ENCODE data around the gene MSI1.
"Not testable (repeated sequence)": the region's sequence is repeated elsewhere in the genome, so short reads cannot be mapped to it uniquely, and the experiment has no call there.

Gene MSI1

GRCh38 chr12:120343039-120343537 lies 25.9 kb downstream of the MSI1 start:
- 79 to 82% methylated on average over 10 of the region's 10 CpGs for WGBS, 2 experiments

GRCh38 chr12:120342175-120343038 lies 26.6 kb downstream of the MSI1 start:
- no peaks in the 10 kb centered on the region for H3K27me3 ChIP-seq (ENCODE audit: control insufficient read depth, insufficient read depth, low read length, poor library complexity, severe bottlenecking)
- H3K27ac ChIP-seq (ENCODE audit: insufficient read depth, low read depth, low read length, poor library complexity, severe bottlenecking): no peak overlapping the region
- peaks cover 22% of the 10 kb centered on the region for H3K36me3 ChIP-seq (ENCODE audit: control insufficient read depth, insufficient read depth, low read length)
- 64 to 74% methylated on average over 29 of the region's 30 CpGs for WGBS, 2 experiments
- H3K9me3 ChIP-seq (ENCODE audit: control insufficient read depth, low read length): peaks cover 2% of the 10 kb centered on the region
- H3K4me1 ChIP-seq (ENCODE audit: control insufficient read depth, insufficient read depth, low read length): no peaks in the 10 kb centered on the region
- no peak overlapping the region for H3K4me3 ChIP-seq (ENCODE audit: insufficient read depth, low read depth, low read length)

More at GRCh38 chr12:120343039-120343537, 25.9 kb downstream of the MSI1 start:
- H3K4me1 ChIP-seq (ENCODE audit: control insufficient read depth, insufficient read depth, low read length): no peaks in the 10 kb centered on the region
- H3K9me3 ChIP-seq (ENCODE audit: control insufficient read depth, low read length): no peaks in the 10 kb centered on the region
- no peak overlapping the region for H3K27ac ChIP-seq (ENCODE audit: insufficient read depth, low read depth, low read length, poor library complexity, severe bottlenecking)
- H3K4me3 ChIP-seq (ENCODE audit: insufficient read depth, low read depth, low read length): no peak overlapping the region
- peaks cover 29% of the 10 kb centered on the region for H3K36me3 ChIP-seq (ENCODE audit: control insufficient read depth, insufficient read depth, low read length)
- H3K27me3 ChIP-seq (ENCODE audit: control insufficient read depth, insufficient read depth, low read length, poor library complexity, severe bottlenecking): no peaks in the 10 kb centered on the region

- Histone ChIP-seq H3K4me1 (ENCODE audit: control insufficient read depth, insufficient read depth, low read length) (no peaks in the 10 kb centered on the region), H3K9me3 (ENCODE audit: control insufficient read depth, low read length) (peaks cover 2% of the 10 kb centered on the region), H3K27me3 (ENCODE audit: control insufficient read depth, insufficient read depth, low read length, poor library complexity, severe bottlenecking) (no peaks in the 10 kb centered on the region), H3K36me3 (ENCODE audit: control insufficient read depth, insufficient read depth, low read length) (peaks cover 3% of the 10 kb centered on the region), H3K4me3 (ENCODE audit: insufficient read depth, low read depth, low read length) (no peak overlapping the region), H3K27ac (ENCODE audit: insufficient read depth, low read depth, low read length, poor library complexity, severe bottlenecking) (no peak overlapping the region)
- 94 to 98% methylated on average over 4 of the region's 4 CpGs for WGBS, 2 experiments
These were observed 29.7 kb downstream of the MSI1 start for GRCh38 chr12:120339256-120339655.

- peaks cover 2% of the 10 kb centered on the region for H3K9me3 ChIP-seq (ENCODE audit: control insufficient read depth, low read length)
- 85 to 90% methylated on average over 2 of the region's 2 CpGs for WGBS, 2 experiments
- H3K27me3 ChIP-seq (ENCODE audit: control insufficient read depth, insufficient read depth, low read length, poor library complexity, severe bottlenecking): no peaks in the 10 kb centered on the region
- no peak overlapping the region for H3K27ac ChIP-seq (ENCODE audit: insufficient read depth, low read depth, low read length, poor library complexity, severe bottlenecking)
- H3K4me3 ChIP-seq (ENCODE audit: insufficient read depth, low read depth, low read length): no peak overlapping the region
- no peaks in the 10 kb centered on the region for H3K36me3 ChIP-seq (ENCODE audit: control insufficient read depth, insufficient read depth, low read length)
- no peaks in the 10 kb centered on the region for H3K4me1 ChIP-seq (ENCODE audit: control insufficient read depth, insufficient read depth, low read length)
These were observed 31.2 kb downstream of the MSI1 start for GRCh38 chr12:120337730-120338129.

GRCh38 chr12:120336392-120336791 lies 32.6 kb downstream of the MSI1 start:
- not testable (repeated sequence) for H3K27ac ChIP-seq (ENCODE audit: insufficient read depth, low read depth, low read length, poor library complexity, severe bottlenecking); H3K36me3 ChIP-seq (ENCODE audit: control insufficient read depth, insufficient read depth, low read length); H3K4me3 ChIP-seq (ENCODE audit: insufficient read depth, low read depth, low read length); H3K27me3 ChIP-seq (ENCODE audit: control insufficient read depth, insufficient read depth, low read length, poor library complexity, severe bottlenecking); H3K4me1 ChIP-seq (ENCODE audit: control insufficient read depth, insufficient read depth, low read length); H3K9me3 ChIP-seq (ENCODE audit: control insufficient read depth, low read length)
- WGBS, 2 experiments: 80 to 88% methylated on average over 2 of the region's 2 CpGs

GRCh38 chr12:120335447-120335846 lies 33.5 kb downstream of the MSI1 start:
- not testable (repeated sequence) for H3K4me1 ChIP-seq (ENCODE audit: control insufficient read depth, insufficient read depth, low read length); H3K9me3 ChIP-seq (ENCODE audit: control insufficient read depth, low read length); H3K27ac ChIP-seq (ENCODE audit: insufficient read depth, low read depth, low read length, poor library complexity, severe bottlenecking); H3K36me3 ChIP-seq (ENCODE audit: control insufficient read depth, insufficient read depth, low read length); H3K27me3 ChIP-seq (ENCODE audit: control insufficient read depth, insufficient read depth, low read length, poor library complexity, severe bottlenecking); H3K4me3 ChIP-seq (ENCODE audit: insufficient read depth, low read depth, low read length)
- WGBS, 2 experiments: 17 to 35% methylated on average over 9 to 11 of the region's 12 CpGs

- 78 to 84% methylated on average over 6 to 7 of the region's 7 CpGs for WGBS, 2 experiments
- Histone ChIP-seq H3K27me3 (ENCODE audit: control insufficient read depth, insufficient read depth, low read length, poor library complexity, severe bottlenecking) (no peaks in the 10 kb centered on the region), H3K36me3 (ENCODE audit: control insufficient read depth, insufficient read depth, low read length) (no peaks in the 10 kb centered on the region), H3K9me3 (ENCODE audit: control insufficient read depth, low read length) (no peaks in the 10 kb centered on the region), H3K4me3 (ENCODE audit: insufficient read depth, low read depth, low read length) (no peak overlapping the region), H3K4me1 (ENCODE audit: control insufficient read depth, insufficient read depth, low read length) (no peaks in the 10 kb centered on the region), H3K27ac (ENCODE audit: insufficient read depth, low read depth, low read length, poor library complexity, severe bottlenecking) (no peak overlapping the region)
These were observed 36.4 kb downstream of the MSI1 start for GRCh38 chr12:120332523-120332922.

GRCh38 chr12:120332041-120332440 lies 36.9 kb downstream of the MSI1 start:
- no peaks in the 10 kb centered on the region for H3K4me1 ChIP-seq (ENCODE audit: control insufficient read depth, insufficient read depth, low read length)
- no peaks in the 10 kb centered on the region for H3K36me3 ChIP-seq (ENCODE audit: control insufficient read depth, insufficient read depth, low read length)
- H3K27me3 ChIP-seq (ENCODE audit: control insufficient read depth, insufficient read depth, low read length, poor library complexity, severe bottlenecking): no peaks in the 10 kb centered on the region
- H3K9me3 ChIP-seq (ENCODE audit: control insufficient read depth, low read length): no peaks in the 10 kb centered on the region
- no peak overlapping the region for H3K27ac ChIP-seq (ENCODE audit: insufficient read depth, low read depth, low read length, poor library complexity, severe bottlenecking)
- no peak overlapping the region for H3K4me3 ChIP-seq (ENCODE audit: insufficient read depth, low read depth, low read length)
- WGBS, 2 experiments: 86 to 88% methylated on average over 5 of the region's 5 CpGs

- H3K4me1 ChIP-seq (ENCODE audit: control insufficient read depth, insufficient read depth, low read length): no peaks in the 10 kb centered on the region
- H3K9me3 ChIP-seq (ENCODE audit: control insufficient read depth, low read length): no peaks in the 10 kb centered on the region
- H3K4me3 ChIP-seq (ENCODE audit: insufficient read depth, low read depth, low read length): no peak overlapping the region
- WGBS, 2 experiments: 72 to 80% methylated on average over 3 of the region's 3 CpGs
- H3K27me3 ChIP-seq (ENCODE audit: control insufficient read depth, insufficient read depth, low read length, poor library complexity, severe bottlenecking): peaks cover under 1% of the 10 kb centered on the region
- H3K27ac ChIP-seq (ENCODE audit: insufficient read depth, low read depth, low read length, poor library complexity, severe bottlenecking): no peak overlapping the region
- H3K36me3 ChIP-seq (ENCODE audit: control insufficient read depth, insufficient read depth, low read length): no peaks in the 10 kb centered on the region
These were observed 37.6 kb downstream of the MSI1 start for GRCh38 chr12:120331390-120331789.

- peaks cover 9% of the 10 kb centered on the region for H3K27me3 ChIP-seq (ENCODE audit: control insufficient read depth, insufficient read depth, low read length, poor library complexity, severe bottlenecking)
- 91 to 92% methylated on average over 4 of the region's 4 CpGs for WGBS, 2 experiments
- no peaks in the 10 kb centered on the region for H3K36me3 ChIP-seq (ENCODE audit: control insufficient read depth, insufficient read depth, low read length)
- H3K4me3 ChIP-seq (ENCODE audit: insufficient read depth, low read depth, low read length): no peak overlapping the region
- H3K27ac ChIP-seq (ENCODE audit: insufficient read depth, low read depth, low read length, poor library complexity, severe bottlenecking): no peak overlapping the region
- no peaks in the 10 kb centered on the region for H3K4me1 ChIP-seq (ENCODE audit: control insufficient read depth, insufficient read depth, low read length)
- H3K9me3 ChIP-seq (ENCODE audit: control insufficient read depth, low read length): no peaks in the 10 kb centered on the region
These were observed 40.7 kb downstream of the MSI1 start for GRCh38 chr12:120328228-120328627.

Data from ectodermal cell (in vitro differentiated cells).